NCI-H510A treated with DMSO at 0.1 percent for 48 hours (cell line): Measurements from ENCODE around the gene ALKAL2.
A peak's percentile ranks its signal among the peaks of the same experiment; 100 is the strongest.

Experiments used
- DNase-seq: peaks from one replicate; lab custom pipeline; 2025; lab: John Stamatoyannopoulos, UW

The ALKAL2 gene

DNA sequence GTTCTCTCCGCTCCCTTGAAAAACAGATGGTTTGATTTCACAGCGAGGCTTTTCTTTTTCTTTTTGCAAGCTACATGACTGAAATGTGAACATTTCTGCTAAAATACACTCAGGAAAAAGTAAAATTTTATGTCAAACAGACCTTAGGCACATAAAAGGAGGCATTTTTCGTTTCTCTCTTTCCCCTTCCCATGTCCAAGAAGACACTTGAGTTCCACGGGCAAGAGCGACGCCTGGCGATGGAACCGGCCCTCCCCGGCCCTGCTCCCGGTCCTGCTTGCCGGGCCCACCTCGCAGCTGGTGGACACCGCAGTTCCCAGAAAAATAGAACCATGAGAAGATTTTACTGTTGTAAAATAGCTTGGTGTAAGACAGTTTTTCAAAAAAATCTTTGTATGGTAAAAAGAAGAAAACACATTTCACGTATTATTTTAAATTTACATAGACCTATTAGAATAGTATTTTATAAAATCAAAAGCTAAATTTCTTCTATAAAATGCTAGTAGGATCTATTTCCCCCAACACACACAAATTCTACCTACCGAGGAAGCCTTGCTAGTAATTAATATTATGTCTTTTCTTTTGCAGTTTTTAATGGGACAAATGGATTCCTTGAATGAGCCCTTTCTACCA lies 2.3 kb upstream of the ALKAL2 start:
- no peak for DNase-seq

GRCh38 chr2:289362-290089 lies 1.6 kb upstream of the ALKAL2 start:
- DNase-seq = no peak

DNA sequence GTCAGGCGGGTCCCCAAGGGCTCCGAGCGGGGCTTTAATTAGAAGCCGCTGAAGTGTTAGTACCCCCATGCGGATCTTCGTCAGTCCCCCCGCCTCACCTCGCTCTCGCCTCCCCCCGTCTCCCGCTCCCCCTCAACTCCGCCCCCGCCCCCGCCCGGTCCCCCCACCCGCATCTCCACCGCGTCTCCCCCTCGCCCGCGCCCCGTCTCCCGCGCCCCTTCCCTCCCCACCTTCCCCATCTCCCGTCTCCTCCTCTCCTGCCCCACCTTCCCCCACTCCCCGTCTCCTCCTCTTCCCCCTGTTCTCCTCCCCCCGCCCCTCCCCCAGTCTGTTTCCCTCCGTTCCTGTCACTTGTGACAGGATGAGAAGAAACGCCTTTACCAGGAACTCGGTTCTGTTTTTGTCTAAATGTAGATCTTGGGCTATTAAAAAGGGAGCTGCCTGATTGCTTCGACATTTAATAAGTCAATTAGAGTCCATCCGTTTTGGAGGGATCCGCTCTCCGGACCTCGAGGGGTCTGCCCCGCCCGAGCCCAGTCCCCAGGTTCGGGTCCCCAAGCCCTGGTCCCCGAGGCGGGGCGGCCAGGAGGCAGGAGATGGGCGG lies 969 bp upstream of the ALKAL2 start:
- DNase-seq = no peak

GRCh38 chr2:287471-287885 lies 413 bp downstream of the ALKAL2 start:
- no peak for DNase-seq

DNA sequence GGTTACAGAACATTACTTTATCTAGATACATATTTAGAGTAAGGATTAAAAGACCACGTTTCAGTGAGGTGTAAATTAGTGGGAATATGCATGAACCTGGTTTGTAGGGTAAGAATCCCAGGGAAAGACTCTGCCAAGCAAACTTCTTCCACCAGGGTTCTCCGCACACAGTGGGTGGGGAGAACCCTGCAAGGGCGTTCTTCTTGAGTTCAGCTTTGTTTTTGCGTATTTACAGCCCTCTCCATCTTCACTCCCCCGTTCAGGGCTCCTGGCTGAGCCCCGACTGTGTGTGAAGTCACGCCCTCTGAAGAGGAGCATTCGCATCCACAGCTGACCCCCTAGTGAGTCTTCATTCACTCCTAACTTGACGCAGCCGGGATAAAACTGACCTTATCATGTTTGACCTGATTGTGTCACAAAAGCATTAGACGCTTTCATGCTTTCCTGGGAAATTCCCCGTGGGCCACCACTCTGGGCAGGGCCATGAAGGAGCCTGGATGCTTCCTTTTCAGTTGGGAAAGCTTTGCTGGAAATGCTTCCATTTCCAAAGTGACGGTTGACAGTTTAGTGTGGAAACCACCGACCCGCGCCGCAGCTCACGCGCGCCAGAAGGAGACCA lies 1.0 kb downstream of the ALKAL2 start:
- DNase-seq = no peak

DNA sequence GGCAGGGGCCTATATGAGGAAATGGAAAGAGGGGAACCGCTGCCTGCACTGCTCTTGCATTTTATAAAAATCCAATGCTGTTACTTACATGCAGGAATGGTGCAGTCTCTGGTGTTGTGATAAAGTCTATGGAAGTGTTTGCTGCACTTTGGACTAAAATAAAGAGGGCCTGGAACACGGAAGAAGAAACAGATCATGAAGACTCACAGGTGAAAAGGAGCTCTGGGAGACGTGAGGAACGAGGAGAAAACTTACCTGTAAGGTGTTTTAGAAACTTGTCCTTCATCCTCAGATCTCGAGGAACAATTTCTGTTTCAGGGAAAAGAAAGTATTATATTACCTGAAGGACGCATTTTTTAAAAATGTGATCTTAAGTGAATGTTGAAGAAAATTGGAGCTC lies 1.9 kb downstream of the ALKAL2 start:
- DNase-seq = no peak

GRCh38 chr2:285531-285930 lies 2.4 kb downstream of the ALKAL2 start:
- no peak for DNase-seq

- no peak for DNase-seq
These were observed 2.9 kb downstream of the ALKAL2 start for GRCh38 chr2:284896-285492.

DNA sequence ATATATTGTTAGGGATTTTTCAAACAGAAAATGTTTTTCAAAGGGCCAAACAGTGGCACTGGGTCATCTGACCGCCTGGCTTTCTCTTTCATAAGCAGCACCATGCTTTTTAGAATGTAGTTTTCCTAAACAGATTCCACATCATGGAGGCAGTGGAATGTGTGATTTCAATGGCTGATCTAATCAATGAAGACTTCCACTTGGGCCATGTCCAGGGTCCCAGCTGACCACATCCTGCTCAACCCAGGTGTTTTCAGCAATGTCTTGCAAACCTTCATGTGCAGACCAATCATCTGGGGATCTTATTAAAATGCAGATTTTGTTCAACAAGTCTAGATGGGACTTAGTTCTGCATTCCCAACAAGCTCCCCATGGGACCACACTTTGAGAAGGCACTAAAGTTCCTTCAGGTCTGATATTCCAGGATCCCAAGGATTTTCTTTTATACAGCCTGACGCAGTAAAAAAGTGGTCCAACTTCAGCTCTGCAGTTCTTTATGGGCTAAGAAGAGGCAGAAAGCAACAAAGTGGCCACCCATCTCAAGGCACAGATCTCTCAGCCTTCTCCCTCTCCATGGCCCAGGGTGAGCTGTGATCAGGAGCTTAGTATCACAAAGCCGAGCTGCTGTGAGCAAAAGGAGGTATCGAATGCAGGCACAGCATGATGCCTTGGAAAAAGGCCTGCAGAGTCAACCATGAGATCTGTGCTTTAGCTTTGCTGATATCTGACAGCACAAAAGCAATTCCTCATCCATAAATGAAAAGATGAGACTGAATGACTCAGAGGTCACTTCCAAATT lies 3.7 kb downstream of the ALKAL2 start:
- no peak for DNase-seq

- DNase-seq = no peak
These were observed 5.3 kb downstream of the ALKAL2 start for GRCh38 chr2:282371-283263.

DNA sequence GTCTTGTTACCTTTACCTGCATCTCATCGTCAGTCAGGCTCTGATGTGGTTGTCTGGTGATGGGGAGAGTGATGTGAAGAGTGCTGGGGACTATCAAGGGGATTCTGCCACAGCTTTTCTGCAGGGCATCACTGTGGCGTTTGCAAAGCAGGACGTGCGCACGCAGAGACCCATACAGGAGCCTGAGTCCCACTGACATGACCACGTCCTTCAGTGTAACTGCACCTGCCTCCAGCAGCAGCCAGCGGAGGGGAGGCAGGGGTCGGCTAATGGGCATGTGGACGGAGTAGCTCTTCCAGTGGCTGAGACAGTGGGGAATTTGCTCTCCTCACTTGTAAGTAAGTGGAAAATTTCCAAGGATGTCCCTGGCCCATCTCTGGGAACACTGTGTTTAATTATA lies 6.5 kb downstream of the ALKAL2 start:
- DNase-seq = no peak

- no peak for DNase-seq
These were observed 7.2 kb downstream of the ALKAL2 start for GRCh38 chr2:280650-281110.

DNA sequence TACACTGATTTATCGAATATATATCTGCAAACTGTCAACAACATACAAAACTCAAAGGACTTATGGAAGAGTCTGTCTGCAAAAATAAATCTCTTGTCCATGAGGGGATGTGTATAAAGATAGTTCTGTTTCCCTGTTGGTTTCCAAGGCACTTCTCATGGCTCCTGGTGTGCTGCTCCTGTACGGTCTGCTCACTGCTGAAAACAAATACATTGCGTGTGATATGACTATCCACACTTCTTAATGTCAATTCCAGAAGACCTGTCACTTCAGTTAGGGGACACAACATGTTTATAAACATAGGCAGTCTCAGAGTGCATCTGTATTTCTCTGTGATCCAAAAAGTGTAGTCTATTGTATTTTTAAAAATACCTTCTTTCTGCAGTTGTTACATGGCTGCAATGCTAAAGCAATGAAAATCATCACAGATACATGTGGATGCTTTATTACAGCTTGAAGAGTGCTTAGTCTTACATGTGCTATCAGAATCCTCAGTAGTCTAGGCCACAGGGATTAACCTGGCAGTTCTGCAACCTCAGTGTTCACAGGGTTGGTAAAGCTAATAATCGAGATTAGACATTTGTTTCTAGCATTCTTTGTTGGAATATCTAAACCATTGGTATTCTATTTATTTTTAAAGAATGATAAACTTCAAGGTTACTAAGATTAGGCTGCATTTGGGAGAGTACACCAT lies 7.8 kb downstream of the ALKAL2 start:
- no peak for DNase-seq

GRCh38 chr2:279366-279765 lies 8.5 kb downstream of the ALKAL2 start:
- DNase-seq = no peak

GRCh38 chr2:278927-279320 lies 9.0 kb downstream of the ALKAL2 start:
- DNase-seq = no peak

- no peak for DNase-seq
These were observed 9.5 kb downstream of the ALKAL2 start for GRCh38 chr2:278312-278926.

DNA sequence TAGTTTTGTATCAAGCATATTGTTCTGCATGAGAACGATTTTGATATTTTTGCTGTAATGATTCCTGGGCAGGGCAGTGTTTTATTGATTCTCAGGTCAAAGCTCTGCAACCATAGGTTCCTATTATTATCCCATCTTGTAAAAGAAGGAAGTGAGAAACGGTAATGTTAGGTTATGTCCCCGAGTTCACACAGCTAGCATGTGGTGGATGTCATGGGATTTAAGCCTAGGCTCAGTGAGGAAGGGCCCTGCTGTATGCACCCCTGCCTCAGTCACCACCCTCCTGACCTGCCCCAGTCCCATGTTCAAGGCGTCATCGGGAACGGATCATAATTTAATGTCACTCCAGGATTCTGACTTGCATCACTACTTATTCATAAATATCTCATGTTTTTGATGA lies 12.4 kb downstream of the ALKAL2 start:
- no peak for DNase-seq

DNA sequence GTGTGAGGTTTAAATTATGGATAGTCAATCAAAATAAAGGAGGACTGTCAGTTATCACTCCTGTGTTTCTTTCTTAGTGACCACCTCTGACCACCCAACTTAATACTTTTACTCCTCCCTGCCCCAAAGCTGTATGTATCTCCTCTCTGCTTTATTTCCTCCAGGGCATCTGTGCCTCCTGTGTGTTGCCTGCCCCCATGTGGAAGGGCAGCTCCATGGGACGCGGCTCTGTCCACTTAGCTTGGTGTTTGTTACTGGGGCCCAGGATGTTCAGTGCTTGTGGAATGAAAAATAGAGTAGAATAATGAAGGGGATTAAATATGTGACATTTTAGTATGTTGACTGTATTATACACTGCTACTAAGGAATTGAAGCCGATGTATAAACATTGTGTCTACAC lies 13.4 kb downstream of the ALKAL2 start:
- no peak for DNase-seq

GRCh38 chr2:273333-273732 lies 14.6 kb downstream of the ALKAL2 start:
- peak; percentile 14 for DNase-seq

- DNase-seq = no peak
These were observed 16.0 kb downstream of the ALKAL2 start for GRCh38 chr2:271917-272316.
